H1 (cell line): ENCODE data around the gene PLA2G4E. TPM values are rescaled to one million over a fixed set of nuclear protein-coding genes. Genes with fewer than 3 reads are reported as not detected.

Experiments used
- CTBP2 ChIP-seq: IDR thresholded peaks from 2 replicates; pipeline ENCODE4 v1.7.0; 2011; ENCODE audit warnings: borderline replicate concordance, mild to moderate bottlenecking, moderate library complexity, mixed read lengths, low read length; ENCODE audit not compliant: insufficient read depth, insufficient read length
- EGR1 ChIP-seq: IDR thresholded peaks from 2 replicates; pipeline ENCODE4 v1.6.1; 2011; ENCODE audit warnings: low read depth, low read length, borderline replicate concordance
- FOSL1 ChIP-seq: IDR thresholded peaks from 2 replicates; pipeline ENCODE4 v1.6.1; 2011; ENCODE audit warnings: mild to moderate bottlenecking, low read depth, low read length, moderate library complexity; ENCODE audit not compliant: insufficient read depth
- SIN3A ChIP-seq, 2 experiments: IDR thresholded peaks in 1 of 2; conservative IDR thresholded peaks in 1 of 2; 2 replicates each; pipeline ENCODE4 v1.6.1; 2011 to 2012; ENCODE audit warnings: low read length in 2 of 2, improper control_type of control experiment in 1 of 2, low read depth in 1 of 2, mild to moderate bottlenecking in 1 of 2
- SUZ12 ChIP-seq: fragments of 200-600 bp; sonication (generic); IDR thresholded peaks from 2 replicates; pipeline ENCODE4 v1.6.1; 2012; ENCODE audit warnings: mild to moderate bottlenecking, inconsistent platforms, low read length, moderate library complexity, mixed read lengths
- TEAD4 ChIP-seq: IDR thresholded peaks from 2 replicates; pipeline ENCODE4 v1.6.1; 2012; ENCODE audit warnings: low read depth, low read length, inconsistent platforms, mixed read lengths
- polyA plus RNA-seq, 7 experiments: library from polyadenylated mRNA; depleted of rRNA in 3 of 7; stranded (reverse) in 5 of 7; unstranded in 2 of 7; fragments of >200 nt in 5 of 7; fragments of 200-250 nt in 2 of 7; gene quantifications; 1 replicate in 5 of 7; 2 replicates in 1 of 7; 4 replicates in 1 of 7; pipeline versions ENCODE4 v1.2.1 to v1.2.3, GENCODE V29; 2011 to 2013; ENCODE audit warnings: missing spikeins in 2 of 7, mixed read lengths in 2 of 7
- total RNA-seq: library from RNA; stranded (reverse); fragmentation: NEBNext Ultra II Directional; extraction: Animal tissue kit (Norgen Biotek cat#: 25700); gene quantifications from 2 replicates; pipeline ENCODE4 v1.2.1, GENCODE V29; 2021
- TF ChIP-seq, protein P1 (sequence below): IDR thresholded peaks from 2 replicates; pipeline ENCODE4 v1.6.1; 2012; ENCODE audit warnings: inconsistent platforms
- TF ChIP-seq, protein P2 (sequence below): fragments of 300-600 bp; sonication (generic); IDR thresholded peaks from 2 replicates; pipeline ENCODE4 v1.7.1; 2012; ENCODE audit warnings: low read length, moderate library complexity, mild to moderate bottlenecking, inconsistent platforms; ENCODE audit not compliant: insufficient replicate concordance

Gene PLA2G4E
- total and polyA plus RNA-seq, 2 of the 8 experiments (the other 6 are each of a cell fraction or from before 2014, with no cell fraction given): 0.03 TPM; not detected in 1

- TF ChIP-seq, protein P1, sequence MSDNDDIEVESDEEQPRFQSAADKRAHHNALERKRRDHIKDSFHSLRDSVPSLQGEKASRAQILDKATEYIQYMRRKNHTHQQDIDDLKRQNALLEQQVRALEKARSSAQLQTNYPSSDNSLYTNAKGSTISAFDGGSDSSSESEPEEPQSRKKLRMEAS: no peak
- TF ChIP-seq TEAD4 (no peak), SUZ12 (no peak), EGR1 (no peak), SIN3A (conservative IDR thresholded peaks at IDR 0.05 in 1 of 2, IDR thresholded peaks at IDR 0.05 in 1 of 2; ENCODE audit: low read depth in 1 of 2, low read length in 2 of 2) (no peak), FOSL1 (no peak), CTBP2 (no peak)
- TF ChIP-seq, protein P2, sequence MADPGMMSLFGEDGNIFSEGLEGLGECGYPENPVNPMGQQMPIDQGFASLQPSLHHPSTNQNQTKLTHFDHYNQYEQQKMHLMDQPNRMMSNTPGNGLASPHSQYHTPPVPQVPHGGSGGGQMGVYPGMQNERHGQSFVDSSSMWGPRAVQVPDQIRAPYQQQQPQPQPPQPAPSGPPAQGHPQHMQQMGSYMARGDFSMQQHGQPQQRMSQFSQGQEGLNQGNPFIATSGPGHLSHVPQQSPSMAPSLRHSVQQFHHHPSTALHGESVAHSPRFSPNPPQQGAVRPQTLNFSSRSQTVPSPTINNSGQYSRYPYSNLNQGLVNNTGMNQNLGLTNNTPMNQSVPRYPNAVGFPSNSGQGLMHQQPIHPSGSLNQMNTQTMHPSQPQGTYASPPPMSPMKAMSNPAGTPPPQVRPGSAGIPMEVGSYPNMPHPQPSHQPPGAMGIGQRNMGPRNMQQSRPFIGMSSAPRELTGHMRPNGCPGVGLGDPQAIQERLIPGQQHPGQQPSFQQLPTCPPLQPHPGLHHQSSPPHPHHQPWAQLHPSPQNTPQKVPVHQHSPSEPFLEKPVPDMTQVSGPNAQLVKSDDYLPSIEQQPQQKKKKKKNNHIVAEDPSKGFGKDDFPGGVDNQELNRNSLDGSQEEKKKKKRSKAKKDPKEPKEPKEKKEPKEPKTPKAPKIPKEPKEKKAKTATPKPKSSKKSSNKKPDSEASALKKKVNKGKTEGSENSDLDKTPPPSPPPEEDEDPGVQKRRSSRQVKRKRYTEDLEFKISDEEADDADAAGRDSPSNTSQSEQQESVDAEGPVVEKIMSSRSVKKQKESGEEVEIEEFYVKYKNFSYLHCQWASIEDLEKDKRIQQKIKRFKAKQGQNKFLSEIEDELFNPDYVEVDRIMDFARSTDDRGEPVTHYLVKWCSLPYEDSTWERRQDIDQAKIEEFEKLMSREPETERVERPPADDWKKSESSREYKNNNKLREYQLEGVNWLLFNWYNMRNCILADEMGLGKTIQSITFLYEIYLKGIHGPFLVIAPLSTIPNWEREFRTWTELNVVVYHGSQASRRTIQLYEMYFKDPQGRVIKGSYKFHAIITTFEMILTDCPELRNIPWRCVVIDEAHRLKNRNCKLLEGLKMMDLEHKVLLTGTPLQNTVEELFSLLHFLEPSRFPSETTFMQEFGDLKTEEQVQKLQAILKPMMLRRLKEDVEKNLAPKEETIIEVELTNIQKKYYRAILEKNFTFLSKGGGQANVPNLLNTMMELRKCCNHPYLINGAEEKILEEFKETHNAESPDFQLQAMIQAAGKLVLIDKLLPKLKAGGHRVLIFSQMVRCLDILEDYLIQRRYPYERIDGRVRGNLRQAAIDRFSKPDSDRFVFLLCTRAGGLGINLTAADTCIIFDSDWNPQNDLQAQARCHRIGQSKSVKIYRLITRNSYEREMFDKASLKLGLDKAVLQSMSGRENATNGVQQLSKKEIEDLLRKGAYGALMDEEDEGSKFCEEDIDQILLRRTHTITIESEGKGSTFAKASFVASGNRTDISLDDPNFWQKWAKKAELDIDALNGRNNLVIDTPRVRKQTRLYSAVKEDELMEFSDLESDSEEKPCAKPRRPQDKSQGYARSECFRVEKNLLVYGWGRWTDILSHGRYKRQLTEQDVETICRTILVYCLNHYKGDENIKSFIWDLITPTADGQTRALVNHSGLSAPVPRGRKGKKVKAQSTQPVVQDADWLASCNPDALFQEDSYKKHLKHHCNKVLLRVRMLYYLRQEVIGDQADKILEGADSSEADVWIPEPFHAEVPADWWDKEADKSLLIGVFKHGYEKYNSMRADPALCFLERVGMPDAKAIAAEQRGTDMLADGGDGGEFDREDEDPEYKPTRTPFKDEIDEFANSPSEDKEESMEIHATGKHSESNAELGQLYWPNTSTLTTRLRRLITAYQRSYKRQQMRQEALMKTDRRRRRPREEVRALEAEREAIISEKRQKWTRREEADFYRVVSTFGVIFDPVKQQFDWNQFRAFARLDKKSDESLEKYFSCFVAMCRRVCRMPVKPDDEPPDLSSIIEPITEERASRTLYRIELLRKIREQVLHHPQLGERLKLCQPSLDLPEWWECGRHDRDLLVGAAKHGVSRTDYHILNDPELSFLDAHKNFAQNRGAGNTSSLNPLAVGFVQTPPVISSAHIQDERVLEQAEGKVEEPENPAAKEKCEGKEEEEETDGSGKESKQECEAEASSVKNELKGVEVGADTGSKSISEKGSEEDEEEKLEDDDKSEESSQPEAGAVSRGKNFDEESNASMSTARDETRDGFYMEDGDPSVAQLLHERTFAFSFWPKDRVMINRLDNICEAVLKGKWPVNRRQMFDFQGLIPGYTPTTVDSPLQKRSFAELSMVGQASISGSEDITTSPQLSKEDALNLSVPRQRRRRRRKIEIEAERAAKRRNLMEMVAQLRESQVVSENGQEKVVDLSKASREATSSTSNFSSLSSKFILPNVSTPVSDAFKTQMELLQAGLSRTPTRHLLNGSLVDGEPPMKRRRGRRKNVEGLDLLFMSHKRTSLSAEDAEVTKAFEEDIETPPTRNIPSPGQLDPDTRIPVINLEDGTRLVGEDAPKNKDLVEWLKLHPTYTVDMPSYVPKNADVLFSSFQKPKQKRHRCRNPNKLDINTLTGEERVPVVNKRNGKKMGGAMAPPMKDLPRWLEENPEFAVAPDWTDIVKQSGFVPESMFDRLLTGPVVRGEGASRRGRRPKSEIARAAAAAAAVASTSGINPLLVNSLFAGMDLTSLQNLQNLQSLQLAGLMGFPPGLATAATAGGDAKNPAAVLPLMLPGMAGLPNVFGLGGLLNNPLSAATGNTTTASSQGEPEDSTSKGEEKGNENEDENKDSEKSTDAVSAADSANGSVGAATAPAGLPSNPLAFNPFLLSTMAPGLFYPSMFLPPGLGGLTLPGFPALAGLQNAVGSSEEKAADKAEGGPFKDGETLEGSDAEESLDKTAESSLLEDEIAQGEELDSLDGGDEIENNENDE: no peak
Observed at GRCh38 chr15:41987246-41987924, 33.5 kb downstream of the PLA2G4E start (continued).
